Measurements from ENCODE around the gene DNAJA3.
A peak's percentile ranks its signal among the peaks of the same experiment; 100 is the strongest.

DNAJA3 gene

DNA sequence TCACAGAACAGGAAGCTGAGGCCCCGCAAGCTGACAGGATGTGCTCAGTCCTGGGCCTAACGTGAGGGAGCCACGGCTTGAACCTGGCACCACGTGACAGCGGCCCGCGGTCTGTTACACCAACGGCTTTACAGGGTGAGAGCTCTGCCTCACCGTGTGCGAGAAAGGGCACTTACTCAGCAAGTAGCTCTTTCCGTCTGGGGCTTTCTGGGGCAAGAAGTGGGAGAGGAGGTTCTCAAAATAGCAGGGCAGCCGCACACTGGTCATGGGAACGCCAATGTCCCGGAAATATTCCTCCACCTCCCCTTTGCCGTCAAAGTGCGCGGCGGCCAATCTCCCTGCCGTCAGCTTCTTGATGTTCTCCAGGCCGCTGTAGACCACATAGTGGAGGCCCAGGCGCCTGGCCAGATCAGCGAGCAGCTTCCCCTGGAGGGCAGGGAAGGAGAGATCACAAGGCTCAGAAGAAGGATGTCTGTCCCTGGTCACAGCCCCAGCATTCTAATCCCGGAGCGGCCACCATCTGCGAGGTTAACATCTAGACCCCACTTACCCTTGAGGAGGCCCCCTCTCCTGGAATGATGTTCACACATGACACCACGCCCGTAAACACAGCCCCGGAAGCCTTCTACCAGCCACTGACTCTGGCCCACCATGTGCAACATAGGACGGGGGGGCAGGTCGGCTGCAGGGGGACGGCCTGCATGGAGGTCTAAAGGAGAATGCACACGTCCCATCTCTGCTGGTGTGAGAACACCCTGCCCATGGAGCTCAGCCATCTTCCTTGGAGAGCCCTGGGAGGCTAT is 40.5 kb downstream of the DNAJA3 start:
- no peak for FAIRE-seq
- no peak for DNase-seq (ENCODE audit: extremely low spot score, insufficient read length, low read depth)

DNA sequence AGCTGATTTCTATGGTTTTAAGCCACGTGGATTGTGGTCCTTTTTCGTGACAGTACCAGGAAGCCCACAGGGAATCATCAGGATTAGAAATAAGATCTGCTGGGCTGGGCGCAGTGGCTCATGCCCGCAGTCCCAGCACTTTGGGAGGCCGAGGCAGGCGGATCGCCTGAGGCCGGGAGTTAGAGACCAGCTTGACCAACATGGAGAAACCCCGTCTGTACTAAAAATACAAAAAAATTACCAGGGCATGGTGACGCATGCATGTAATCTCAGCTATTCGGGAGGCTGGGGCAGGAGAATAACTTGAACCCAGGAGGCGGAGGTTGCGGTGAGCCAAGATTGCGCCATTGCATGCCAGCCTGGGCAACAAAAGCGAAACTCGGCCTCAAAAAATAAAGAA is 42.2 kb downstream of the DNAJA3 start:
- FAIRE-seq = no peak
- no peak for DNase-seq (ENCODE audit: extremely low spot score, insufficient read length, low read depth)

DNA sequence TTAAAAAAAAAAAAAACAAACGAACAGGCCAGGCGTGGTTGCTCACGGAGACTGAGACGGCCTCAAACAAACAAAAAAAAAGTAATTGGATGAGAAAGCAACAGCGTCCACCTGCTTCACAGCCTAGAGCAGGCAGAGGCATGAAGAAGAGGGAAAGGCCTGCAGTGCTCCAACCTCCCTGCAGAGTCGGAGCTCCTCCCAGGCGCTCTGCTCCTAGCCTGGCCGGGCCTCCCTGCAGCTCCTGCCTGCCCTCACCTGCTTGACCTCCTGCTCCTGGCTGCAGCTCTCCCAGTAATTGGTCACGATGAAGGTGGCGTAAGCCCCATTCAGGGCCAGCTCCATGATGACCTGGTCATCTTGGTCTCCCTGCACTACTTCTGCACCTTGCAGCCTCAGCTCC is 43.3 kb downstream of the DNAJA3 start:
- no peak for DNase-seq (ENCODE audit: extremely low spot score, insufficient read length, low read depth)
- no peak for FAIRE-seq

DNA sequence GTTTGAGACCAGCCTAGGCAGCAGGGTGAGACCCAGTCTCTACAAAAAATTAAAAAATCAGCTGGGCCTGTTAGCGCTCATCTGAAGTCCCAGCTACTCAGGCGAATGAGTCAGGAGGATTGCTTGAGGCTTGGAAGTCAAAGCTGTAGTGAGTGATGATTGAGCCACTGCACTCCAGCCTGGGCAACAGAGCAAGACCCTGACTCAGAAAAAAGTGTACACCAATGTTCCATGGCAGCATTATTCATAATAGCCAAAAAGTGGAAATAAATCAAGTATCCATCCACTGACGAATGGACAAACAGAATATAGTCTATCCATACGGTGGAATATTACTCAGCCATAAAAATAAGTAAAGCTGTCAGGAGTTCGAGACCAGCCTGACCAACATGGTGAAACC is 46.2 kb downstream of the DNAJA3 start:
- DNase-seq (ENCODE audit: extremely low spot score, insufficient read length, low read depth) (no peak), FAIRE-seq (no peak)

DNA sequence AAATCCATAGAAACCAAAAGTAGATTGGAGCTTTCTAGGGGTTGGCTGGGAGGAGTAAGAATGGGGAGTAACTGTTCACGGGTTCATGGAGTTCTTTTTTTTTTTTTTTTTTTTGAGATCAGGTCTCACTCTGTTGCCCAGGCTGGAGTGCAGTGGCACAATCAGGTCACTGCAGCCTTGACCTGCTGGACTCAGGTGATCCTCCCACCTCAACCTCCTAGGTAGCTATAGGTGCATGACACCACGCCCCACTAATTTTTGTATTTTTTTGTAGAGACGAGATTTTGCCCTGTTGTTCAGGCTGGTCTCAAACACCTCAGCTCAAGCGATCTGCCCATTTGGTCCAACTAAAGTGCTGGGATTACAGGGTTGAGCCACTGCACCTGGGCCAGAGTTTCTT is 47.2 kb downstream of the DNAJA3 start:
- FAIRE-seq = no peak
- DNase-seq (ENCODE audit: extremely low spot score, insufficient read length, low read depth) = no peak

DNA sequence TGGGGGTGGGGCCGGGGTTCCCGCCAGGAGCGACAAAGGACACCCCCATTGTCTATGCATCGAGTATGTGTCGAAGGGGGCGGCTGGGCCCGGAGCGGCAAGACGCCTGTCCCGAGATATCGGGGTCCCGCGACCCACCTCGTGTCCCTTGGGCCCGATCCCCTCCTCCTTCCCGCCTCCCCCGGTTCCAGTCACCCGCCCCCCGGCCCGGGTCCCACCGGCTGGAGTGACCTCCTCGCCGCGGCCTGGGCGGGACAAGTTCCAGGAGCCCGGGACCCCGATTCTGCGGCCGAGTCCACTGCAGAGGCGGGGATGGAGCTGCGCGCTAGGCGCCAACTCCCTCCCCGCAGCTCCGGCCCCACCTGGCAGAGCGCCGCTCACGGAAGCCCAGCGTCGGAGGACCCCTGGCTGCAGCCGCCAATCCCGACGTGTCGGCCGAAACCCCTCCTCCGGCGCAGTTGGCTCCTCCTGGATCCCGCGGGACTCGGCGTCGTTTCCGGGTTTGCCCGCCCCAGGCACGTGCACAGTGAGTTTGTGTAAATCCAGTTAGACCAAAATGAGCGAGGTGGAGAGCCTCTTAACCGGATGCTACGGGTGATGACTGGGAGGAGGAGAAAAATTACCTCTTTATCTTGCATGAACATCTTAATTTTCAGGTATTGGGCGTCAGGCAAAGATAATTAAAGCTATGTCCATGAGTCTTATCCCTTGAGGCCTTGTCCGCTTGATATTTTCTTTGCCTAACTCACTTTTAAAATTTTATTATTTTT is 48.7 kb downstream of the DNAJA3 start, which contains the start of gene NMRAL1:
Gene NMRAL1 (minus strand): TSS at position 434 of the 770 bp plus-strand sequence. CDS start 493 bp downstream, outside the sequence.
- DNase-seq (ENCODE audit: extremely low spot score, insufficient read length, low read depth) = peak; percentile 78
- peak; percentile 77 for FAIRE-seq

DNA sequence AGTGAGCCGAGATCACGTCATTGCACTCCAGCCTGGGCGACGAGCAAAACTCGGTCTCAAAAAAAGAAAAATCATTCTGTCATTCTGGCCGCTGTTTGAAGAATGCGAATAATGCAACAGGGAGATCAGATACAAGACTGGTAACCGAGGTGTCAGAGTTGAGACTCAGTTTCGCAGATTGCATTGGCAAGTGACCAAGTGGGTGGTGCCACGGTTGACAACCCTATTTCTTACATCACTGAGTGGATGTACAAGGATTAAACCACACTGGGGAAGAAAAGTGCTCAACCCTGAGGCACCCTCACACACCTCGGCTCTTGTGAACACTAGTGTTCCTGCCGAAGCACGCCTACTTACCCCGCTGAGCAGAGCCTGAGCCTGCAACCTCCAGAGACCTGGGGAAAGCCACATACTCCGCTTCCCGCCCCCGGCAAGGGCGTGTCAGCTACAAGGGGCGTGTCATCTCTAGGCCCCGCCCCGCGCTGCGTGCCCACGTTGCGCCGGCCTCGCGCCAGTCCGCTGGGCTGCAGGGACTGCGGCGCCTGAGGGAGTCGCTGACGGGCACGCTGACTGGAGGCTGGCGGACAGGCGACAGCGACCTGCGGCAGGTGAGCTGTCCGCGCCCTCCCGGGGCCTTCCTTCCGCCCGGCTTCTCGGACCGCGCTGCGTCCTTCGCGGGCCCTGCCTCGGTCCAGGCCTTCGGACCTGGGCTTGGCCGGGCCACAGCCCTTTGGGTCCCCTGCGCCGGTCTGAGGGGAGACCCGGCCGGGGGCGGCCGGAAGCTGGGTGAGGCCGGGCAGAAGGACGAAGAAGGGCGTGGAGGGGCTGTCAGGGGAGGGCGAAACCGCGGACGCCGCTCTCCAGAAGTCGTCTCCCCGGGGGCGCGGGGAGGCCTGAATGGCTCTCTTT is 50.5 kb downstream of the DNAJA3 start, which contains the start of gene HMOX2:
Gene HMOX2 (plus strand): TSS at position 519 of the 909 bp plus-strand sequence. CDS start 29,127 bp downstream, outside the sequence.
- FAIRE-seq = peak; percentile 96
- peak; percentile 98 for DNase-seq (ENCODE audit: extremely low spot score, insufficient read length, low read depth)

DNA sequence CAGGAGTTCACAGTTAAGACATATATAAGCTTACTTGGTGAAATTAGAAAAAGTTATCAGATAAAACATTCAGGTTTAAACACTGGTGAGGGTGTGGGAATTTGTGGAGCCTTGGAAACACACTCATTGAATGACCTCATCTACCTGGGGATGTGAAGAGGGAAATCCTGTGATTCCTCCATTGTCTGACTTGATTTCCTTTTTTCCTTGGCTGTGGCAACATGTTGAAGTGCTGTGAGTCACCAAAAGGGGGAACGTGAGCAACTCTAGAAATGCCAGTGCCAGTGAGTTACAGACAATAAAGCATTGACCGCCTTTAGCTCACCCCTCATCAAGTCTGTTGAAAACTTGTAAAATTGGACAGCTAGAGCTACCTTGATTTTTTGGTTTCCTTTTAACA is 52.3 kb downstream of the DNAJA3 start:
- DNase-seq (ENCODE audit: extremely low spot score, insufficient read length, low read depth) (no peak), FAIRE-seq (no peak)

DNA sequence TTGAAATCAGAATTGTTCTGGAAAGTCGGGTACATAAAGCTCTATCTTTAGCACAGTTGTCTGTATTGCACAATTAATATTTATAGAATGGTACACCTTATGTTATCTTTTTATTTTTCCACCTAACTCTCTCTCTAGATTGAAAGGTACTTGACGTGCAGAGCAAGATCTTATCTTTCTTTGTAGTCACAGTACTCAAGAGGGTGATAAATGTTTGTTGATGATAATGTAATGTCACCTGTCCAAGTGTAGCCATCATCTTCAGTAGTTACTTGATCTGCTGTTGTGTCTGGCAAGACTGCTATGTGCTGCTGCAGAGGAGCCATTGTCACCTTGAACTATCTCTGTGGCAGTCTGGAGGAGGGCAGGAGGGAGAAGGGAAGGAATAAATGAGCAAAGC is 55.9 kb downstream of the DNAJA3 start:
- DNase-seq (ENCODE audit: extremely low spot score, insufficient read length, low read depth) = no peak
- FAIRE-seq = no peak

DNA sequence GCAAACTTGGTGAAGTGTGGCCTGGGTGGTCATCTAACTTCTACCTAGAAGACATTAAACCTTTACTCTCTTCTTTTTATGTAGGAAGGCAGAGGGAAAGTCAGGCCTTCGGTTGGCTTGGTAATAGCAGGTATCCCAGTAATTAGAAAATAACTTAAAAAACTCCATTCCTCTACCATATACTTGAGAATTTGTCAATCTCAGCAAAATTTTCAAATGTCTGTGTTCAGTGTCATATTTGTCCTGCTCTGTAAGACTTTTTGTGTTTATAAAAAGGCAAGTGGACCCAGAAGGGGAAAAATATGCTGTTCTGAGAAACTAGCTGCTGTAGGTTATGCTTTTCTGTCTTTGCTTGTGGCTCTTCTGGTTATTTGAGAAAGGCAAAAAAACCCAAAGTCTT is 56.3 kb downstream of the DNAJA3 start:
- DNase-seq (ENCODE audit: extremely low spot score, insufficient read length, low read depth) = no peak
- no peak for FAIRE-seq

DNA sequence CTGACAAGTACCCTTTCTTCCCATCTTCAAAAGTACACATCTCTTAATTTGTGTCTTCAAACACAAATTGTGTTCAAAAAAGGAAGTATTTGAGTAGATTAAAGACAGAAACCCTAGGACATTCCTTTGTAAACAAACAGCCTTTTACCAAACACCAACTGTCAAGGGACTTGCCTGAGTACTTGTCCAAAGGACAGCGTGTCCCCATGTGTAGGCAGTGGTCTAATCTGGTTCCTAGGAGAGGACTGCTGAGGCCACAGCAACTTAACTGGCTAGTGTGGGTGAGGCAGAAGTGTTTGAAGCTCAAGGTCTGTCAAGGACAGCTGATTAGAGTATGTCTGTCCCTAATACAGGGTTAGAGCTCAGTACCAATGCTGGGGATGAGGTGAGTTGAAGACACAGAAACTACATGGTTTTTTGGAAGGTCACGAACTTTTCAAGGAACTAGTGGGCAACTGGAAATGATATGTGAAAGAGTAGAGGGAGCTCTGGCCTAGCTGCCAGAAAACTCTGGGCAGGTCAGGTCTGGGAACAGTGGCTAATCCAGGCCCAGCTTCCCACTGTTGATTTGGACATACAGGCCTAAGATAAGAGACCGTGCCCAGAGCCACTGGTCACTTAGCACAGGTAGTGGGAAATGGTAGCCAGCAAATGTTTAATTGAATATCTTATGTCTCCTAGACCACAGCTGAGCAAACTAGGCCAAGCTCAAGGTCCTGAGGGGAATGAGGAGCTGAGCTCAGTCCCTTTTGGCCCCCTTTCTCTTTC is 60.6 kb downstream of the DNAJA3 start:
- FAIRE-seq (no peak), DNase-seq (ENCODE audit: extremely low spot score, insufficient read length, low read depth) (no peak)

DNA sequence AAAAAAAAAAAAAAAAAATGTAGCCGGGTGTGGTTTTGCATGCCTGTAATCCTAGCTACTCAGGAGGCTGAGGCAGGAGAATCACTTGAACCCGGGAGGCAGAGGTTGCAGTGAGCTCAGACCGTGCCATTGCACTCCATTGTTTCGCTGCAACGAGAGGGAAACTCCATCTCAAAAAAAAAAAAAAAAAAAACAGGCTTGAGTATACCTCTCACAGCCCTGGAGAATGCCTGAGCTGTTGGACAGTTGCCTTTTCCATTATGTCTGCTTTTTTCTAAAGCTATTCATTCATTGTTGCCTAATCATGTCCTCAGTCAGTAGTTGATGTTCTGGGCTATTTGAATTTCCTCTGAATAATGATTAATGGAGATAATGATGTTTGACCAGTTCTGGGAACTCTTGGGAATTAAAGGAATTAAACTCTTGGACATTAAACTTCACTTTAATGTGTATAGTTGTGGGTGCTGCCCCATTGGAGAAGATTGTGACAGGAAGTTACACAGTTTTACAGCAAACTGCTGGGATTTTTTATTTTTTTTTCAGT is 62.4 kb downstream of the DNAJA3 start:
- FAIRE-seq (no peak), DNase-seq (ENCODE audit: extremely low spot score, insufficient read length, low read depth) (no peak)

DNA sequence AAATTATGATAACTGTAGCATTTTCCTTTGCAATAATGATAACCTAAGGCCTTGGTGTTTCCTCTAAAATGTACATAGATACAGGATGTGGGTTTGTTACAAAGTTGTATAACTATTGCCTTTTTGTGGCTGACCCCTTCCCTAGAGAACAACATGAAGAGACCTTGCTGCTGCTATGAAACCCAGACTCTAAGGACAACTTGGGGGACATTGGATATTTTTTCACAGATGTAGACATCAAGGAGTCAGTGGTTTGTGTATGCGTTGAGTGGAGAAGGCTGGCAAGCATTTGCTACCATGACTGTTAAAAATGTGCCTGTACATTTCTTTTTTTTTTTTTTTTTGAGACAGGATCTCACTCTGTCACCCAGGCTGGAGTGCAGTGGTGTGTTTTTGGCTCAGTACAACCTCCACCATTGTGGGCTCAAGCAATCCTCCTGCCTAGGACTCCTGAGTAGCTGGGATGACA is 62.9 kb downstream of the DNAJA3 start:
- DNase-seq (ENCODE audit: extremely low spot score, insufficient read length, low read depth) (no peak), FAIRE-seq (no peak)

DNA sequence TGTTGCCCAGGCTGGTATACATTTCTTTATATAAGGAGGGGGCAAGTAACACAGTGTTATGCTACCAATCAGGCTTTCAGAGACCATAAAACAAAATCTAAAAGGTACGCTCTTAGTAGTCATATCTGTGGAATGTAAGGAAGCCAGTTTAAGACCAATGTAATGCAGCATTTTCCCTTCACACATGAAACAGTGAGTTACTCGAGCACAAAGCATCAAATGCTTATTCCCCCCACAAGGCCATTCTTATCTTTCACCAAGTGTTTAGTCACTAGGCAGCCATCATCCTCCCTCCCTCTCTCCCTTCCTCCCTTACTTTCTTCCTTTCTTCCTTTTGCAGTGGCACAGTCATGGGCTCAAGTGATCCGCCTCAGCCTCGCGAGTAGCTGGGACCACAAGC is 63.4 kb downstream of the DNAJA3 start:
- DNase-seq (ENCODE audit: extremely low spot score, insufficient read length, low read depth) (no peak), FAIRE-seq (no peak)

DNA sequence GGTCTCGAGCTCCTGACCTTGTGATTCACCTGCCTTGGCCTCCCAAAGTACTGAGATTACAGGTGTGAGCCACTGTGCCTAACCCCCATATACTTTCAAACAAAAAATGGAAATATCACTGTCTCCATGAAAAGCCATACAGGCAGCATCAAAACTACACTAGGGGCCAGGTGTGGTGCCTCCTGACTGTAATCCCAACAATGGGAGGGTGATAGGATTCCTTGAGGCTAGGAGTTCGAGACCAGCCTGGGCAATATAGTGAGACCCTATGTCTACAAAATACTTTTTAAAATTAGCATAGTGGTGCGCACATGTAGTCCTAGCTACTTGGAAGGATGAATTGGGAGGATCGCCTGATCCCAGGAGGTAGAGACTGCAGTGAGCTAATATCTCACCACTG is 66.2 kb downstream of the DNAJA3 start:
- DNase-seq (ENCODE audit: extremely low spot score, insufficient read length, low read depth) (no peak), FAIRE-seq (no peak)

DNA sequence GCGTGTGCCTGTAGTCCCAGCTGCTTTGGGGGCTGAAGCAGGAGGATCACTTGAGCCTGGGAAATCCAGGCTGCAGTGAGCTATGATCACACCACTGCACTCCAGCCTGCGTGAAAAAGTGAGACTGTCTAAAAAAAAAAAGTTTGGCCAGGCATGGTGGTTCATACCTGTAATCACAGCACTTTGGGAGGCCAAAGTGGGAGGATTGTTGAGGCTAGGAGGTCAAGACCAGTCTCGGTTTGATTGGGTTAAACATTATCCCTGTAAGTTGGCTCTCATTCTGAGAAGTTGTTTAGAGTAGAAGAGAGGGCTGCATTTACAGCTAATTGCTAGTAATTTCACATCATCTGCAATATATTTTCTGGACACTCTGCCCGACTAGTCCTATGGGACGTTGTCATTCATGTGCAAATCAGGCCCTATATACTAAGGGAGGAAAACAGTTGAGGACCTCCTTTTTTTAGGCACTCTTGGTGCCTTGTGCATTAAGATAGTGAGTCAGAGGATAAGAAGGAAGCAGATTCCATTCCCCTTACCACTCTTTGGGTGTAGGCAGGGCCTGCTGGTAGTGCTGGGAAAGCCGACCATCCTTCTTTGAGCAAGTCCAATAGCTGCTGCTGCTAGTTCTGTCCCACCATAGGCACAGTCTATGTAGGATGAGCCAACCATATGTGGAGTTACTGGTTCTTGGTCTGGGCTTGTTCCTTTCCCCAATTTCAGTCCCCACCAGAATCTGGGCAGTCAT is 69.2 kb downstream of the DNAJA3 start:
- FAIRE-seq = no peak
- no peak for DNase-seq (ENCODE audit: extremely low spot score, insufficient read length, low read depth)

DNA sequence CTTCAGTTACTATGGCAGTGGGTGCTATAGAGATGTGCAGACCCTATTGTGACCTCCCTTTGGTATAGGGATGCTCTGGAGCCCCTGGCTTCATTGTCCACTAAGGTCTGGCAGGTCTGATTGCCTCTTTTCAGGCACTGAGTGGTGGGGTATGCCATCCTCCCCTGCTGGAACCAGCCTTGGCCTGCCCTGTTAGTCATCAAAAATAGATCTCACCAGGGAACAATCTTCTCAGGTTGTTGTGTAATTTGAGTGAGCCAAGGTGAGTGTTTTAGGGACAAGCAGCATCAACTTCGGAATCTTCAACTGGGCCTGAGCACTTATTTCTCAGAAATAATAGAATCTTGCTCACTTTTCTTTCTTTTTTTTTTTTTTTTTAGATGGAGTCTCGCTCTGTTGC is 70.1 kb downstream of the DNAJA3 start:
- FAIRE-seq = no peak
- DNase-seq (ENCODE audit: extremely low spot score, insufficient read length, low read depth) = no peak

DNA sequence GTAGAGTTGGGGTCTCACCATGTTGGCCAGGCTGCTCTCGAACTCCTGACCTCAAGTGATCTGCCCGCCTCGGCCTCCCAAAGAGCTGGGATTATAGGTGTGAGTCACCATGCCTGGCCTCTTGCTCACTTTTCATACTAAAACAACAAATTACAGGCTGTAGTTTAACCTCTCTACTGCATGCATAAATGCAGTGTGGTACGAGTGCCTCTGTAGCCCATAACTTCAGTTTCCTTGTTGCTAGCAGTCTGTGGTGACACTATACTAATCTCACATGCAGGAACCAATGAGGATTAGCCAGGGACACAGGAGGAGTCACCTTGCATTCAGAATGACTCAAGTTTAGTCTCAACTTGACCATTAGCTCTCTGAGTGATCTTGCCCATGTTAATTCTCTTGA is 70.6 kb downstream of the DNAJA3 start:
- DNase-seq (ENCODE audit: extremely low spot score, insufficient read length, low read depth) = no peak

More for the DNA sequence above, 70.6 kb downstream of the DNAJA3 start:
- no peak for FAIRE-seq

All from GM18507 (cell line).